ENCODE results near the gene BFAR.
"Not testable (repeated sequence)": the region's sequence is repeated elsewhere in the genome, so short reads cannot be mapped to it uniquely, and the experiment has no call there.

Gene BFAR

DNA sequence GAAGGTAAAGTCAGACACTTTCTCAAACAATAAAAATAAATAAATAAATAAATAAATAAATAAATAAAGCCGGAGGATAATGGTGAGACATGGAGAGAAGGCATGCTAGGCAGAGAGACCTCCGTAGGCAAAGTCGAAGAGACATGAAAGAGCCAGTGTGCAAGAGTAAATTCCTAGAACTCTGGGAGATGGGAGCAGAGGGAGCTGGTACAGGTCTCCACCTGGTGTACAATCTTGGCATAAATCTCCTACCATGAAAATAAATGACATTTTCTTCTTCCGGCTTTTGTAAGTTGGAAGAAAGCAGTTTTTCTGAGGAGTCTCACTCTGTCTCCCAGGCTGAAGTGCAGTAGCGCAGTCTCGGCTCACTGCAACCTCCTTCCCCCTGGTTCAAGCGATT lies 69.1 kb downstream of the BFAR start:
- DNase-seq = not testable (repeated sequence)

DNA sequence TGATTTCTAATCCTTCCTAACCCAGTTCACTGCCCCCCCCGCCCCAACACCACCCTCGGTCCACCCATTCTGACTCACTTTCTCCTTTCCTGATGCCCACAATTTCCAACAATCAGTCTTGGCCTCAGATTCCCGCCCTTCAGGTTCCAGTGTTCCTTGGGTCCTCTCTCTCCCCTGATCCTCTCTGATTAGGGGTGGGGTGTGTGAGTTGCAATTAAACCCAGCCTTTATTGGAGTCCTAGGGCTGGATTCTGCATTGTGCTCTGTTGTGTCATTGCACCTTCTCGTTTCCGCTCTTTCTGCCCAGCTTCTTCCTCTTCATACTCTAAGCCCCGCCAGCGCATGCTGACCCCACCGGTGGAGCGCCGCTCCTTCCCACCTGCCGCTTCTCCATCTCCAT lies 69.9 kb downstream of the BFAR start:
- DNase-seq = not testable (repeated sequence)

DNA sequence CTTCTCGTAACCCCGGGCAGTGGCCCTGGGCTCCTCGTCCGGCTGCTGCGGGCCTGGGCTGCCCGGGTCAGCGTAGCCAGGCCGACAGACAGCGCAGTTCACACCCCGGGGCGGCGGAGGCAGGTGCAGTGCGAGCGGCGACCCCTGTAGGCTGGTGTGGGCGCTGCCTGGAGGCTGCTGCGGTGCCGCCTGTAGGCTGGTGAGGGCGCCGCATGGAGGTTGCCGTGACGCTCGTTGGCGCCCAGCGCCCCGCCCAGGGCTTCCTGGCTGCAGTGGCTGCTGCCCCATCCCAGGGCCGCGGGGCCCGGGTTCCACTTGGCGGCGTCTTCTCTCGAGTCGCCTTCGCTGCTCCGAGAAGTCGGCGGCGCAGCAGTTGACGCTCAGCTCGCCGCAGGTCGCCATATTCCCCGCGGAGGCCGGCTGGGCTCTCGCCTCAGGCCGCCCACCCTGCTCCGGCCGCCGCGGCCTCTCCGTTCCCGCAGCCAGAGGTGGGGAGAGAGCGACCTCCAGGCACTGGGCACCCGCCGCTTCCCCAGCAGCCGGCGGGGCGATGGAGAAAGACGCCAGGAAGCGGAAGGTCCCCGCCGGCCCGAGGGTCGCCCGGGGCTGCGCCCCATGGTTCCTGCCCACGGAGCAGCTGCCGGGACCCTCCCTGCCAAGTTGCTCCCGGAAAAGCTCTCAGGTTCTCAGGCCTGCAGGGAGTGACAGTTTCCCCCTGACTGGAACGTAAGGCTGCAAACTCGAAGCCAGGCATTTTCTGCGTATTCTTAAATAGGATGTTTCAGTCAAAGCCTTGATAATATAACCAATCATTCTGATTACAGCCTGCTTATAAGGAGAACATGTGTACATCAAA lies 70.6 kb downstream of the BFAR start, which contains the start of gene NPIPA3:
TSS of gene NPIPA3 (plus strand) at position 256 of the 856 bp plus-strand sequence. CDS start 5,533 bp downstream, outside the sequence.
- not testable (repeated sequence) for DNase-seq
